Gastrocnemius medialis (tissue), 4 donors: ENCODE results near the gene WSB1. TPM values are rescaled to one million over a fixed set of nuclear protein-coding genes. Genes with fewer than 3 reads are reported as not detected.

Experiments used
- ATAC-seq, 2 donors: fragments of 150-250 bp; one replicate each; pipeline ENCODE4 v1.9.1; 2016
- DNase-seq, 2 donors: peaks; one replicate each; pipeline ENCODE4 v3.0.0-alpha.2; 2019
- H3K27ac ChIP-seq, 4 donors: fragments of 200-600 bp; sonication (generic); 1 replicate in 1 of 4; 2 replicates in 3 of 4; pipeline ENCODE4 v1.5.1; 2016 to 2018; ENCODE audit warnings: mild to moderate bottlenecking in 2 of 4, moderate library complexity in 1 of 4
- H3K27me3 ChIP-seq, 3 donors: fragments of 200-600 bp; sonication (generic) in 2 of 3; 1 replicate in 1 of 3; 2 replicates in 2 of 3; pipeline versions ENCODE4 v1.5.1 to v1.6.0; 2016 to 2019; ENCODE audit warnings: mild to moderate bottlenecking in 1 of 3, moderate library complexity in 1 of 3
- H3K36me3 ChIP-seq, 2 donors: fragments of 200-600 bp; sonication (generic) in 1 of 2; one replicate each; pipeline ENCODE4 v1.5.1; 2017 to 2018
- H3K4me1 ChIP-seq, 2 donors: fragments of 200-600 bp; sonication (generic) in 1 of 2; one replicate each; pipeline ENCODE4 v1.5.1; 2016 to 2017; ENCODE audit warnings: mild to moderate bottlenecking in 2 of 2
- H3K4me3 ChIP-seq, 4 donors: fragments of 200-600 bp; sonication (generic) in 3 of 4; 1 replicate in 1 of 4; 2 replicates in 3 of 4; pipeline ENCODE4 v1.5.1; 2016 to 2019; ENCODE audit warnings: mild to moderate bottlenecking in 2 of 4
- H3K9me3 ChIP-seq, 3 donors: fragments of 200-600 bp; sonication (generic) in 2 of 3; 1 replicate in 1 of 3; 2 replicates in 2 of 3; pipeline ENCODE4 v1.5.1; 2016 to 2019
- POLR2A ChIP-seq, 2 donors: fragments of 450-650 bp; IDR thresholded peaks; one replicate each; pipeline ENCODE4 v1.6.1; 2017; ENCODE audit warnings: antibody characterized with exemption in 2 of 2, mild to moderate bottlenecking in 2 of 2, moderate library complexity in 2 of 2
- in situ Hi-C, 4 donors: fragments of 200-750 bp; cut with MboI; loops; one replicate each; pipeline versions ENCODE4 v1.15.0 to v1.8.0; 2017; ENCODE audit warnings: low sequenced_read_pairs in 4 of 4
- intact Hi-C: fragments of 100-400 bp; cut with DNase I; formaldehyde crosslinking; loops from one replicate; pipeline ENCODE4 v1.15.1; 2023; ENCODE audit warnings: low total_unique reads
- total RNA-seq, 4 donors: library from RNA; depleted of rRNA; stranded (reverse); fragments of >200 nt; gene quantifications; one replicate each; pipeline versions ENCODE4 v1.1.0 to v1.2.3, GENCODE V29; 2016
- TF ChIP-seq, protein P1 (sequence below), 5 experiments: fragments of 450-650 bp in 3 of 5; fragments of 200-600 bp in 2 of 5; sonication (generic) in 2 of 5; IDR thresholded peaks in 4 of 5; conservative IDR thresholded peaks in 1 of 5; 1 replicate in 4 of 5; 2 replicates in 1 of 5; pipeline ENCODE4 v1.5.1; 2016 to 2019; ENCODE audit warnings: antibody characterized with exemption in 5 of 5, mild to moderate bottlenecking in 3 of 5, moderate library complexity in 3 of 5

WSB1 gene
- total RNA-seq, 4 donors from 2014 or later, result 15.8 to 48.1 (median 20.4) TPM

GRCh38 chr17:27340575-27340974, 46.7 kb downstream of the WSB1 start:
- TF ChIP-seq, protein P1, sequence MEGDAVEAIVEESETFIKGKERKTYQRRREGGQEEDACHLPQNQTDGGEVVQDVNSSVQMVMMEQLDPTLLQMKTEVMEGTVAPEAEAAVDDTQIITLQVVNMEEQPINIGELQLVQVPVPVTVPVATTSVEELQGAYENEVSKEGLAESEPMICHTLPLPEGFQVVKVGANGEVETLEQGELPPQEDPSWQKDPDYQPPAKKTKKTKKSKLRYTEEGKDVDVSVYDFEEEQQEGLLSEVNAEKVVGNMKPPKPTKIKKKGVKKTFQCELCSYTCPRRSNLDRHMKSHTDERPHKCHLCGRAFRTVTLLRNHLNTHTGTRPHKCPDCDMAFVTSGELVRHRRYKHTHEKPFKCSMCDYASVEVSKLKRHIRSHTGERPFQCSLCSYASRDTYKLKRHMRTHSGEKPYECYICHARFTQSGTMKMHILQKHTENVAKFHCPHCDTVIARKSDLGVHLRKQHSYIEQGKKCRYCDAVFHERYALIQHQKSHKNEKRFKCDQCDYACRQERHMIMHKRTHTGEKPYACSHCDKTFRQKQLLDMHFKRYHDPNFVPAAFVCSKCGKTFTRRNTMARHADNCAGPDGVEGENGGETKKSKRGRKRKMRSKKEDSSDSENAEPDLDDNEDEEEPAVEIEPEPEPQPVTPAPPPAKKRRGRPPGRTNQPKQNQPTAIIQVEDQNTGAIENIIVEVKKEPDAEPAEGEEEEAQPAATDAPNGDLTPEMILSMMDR (IDR thresholded peaks at IDR 0.05 in 4 of 5, conservative IDR thresholded peaks at IDR 0.05 in 1 of 5), result no peak
- TF ChIP-seq POLR2A (IDR thresholded peaks at IDR 0.05), result no peak
- no peaks in the 10 kb centered on the region for H3K9me3 ChIP-seq
- H3K4me1 ChIP-seq, result peaks cover 8 to 10% of the 10 kb centered on the region in 2 donors
- H3K27me3 ChIP-seq, result no peaks in the 10 kb centered on the region
- ATAC-seq, result no peak
- no peak for DNase-seq
- in situ Hi-C loops (no loop called here), intact Hi-C loops (no loop called here)
- H3K4me3 ChIP-seq, result no peak overlapping the region
- H3K27ac ChIP-seq, result no peak overlapping the region
- H3K36me3 ChIP-seq, result no peaks in the 10 kb centered on the region

DNA sequence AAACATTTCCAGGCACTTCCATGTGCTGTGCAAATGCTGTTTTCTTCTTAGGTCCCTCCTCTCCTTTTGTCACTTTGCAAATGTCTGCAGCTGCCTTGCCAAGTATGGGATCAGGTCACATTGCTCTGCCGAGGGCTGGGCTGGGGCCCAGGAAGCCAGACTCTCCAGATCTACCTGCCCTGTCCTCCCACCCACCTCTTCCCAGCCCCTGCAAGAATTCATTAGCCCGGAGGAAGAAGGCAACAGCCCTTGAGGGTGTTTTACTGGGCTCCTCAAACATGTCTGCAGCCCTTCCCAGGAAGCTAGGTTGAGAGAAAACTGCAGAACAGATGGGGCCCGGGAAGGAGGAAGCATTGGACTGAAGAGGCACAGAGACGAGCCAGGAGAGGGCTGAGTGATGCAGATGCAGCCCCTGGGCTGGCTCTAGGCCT, 47.1 kb downstream of the WSB1 start:
- no peaks in the 10 kb centered on the region for H3K9me3 ChIP-seq
- intact Hi-C loops, result no loop called here
- in situ Hi-C loops, result no loop called here
- TF ChIP-seq, protein P1 (IDR thresholded peaks at IDR 0.05 in 4 of 5, conservative IDR thresholded peaks at IDR 0.05 in 1 of 5), result no peak
- no peak overlapping the region for H3K27ac ChIP-seq
- H3K36me3 ChIP-seq, result no peaks in the 10 kb centered on the region
- H3K4me3 ChIP-seq, result no peak overlapping the region
- DNase-seq, result no peak
- peak; percentile 41 to 47 for ATAC-seq
- H3K27me3 ChIP-seq, result no peaks in the 10 kb centered on the region
- peaks cover 8 to 10% of the 10 kb centered on the region in 2 donors for H3K4me1 ChIP-seq

GRCh38 chr17:27342059-27342458, 48.1 kb downstream of the WSB1 start:
- no peak overlapping the region for H3K4me3 ChIP-seq
- peaks cover 8 to 10% of the 10 kb centered on the region in 2 donors for H3K4me1 ChIP-seq
- no peaks in the 10 kb centered on the region for H3K27me3 ChIP-seq
- no peaks in the 10 kb centered on the region for H3K36me3 ChIP-seq
- H3K27ac ChIP-seq, result no peak overlapping the region
- ATAC-seq, result no peak
- H3K9me3 ChIP-seq, result no peaks in the 10 kb centered on the region
- intact Hi-C loops (no loop called here), in situ Hi-C loops (no loop called here)
- TF ChIP-seq, protein P1 (IDR thresholded peaks at IDR 0.05 in 4 of 5, conservative IDR thresholded peaks at IDR 0.05 in 1 of 5), result no peak
- no peak for TF ChIP-seq POLR2A (IDR thresholded peaks at IDR 0.05)
- DNase-seq, result no peak

- Histone ChIP-seq H3K27me3 (no peaks in the 10 kb centered on the region), H3K9me3 (no peaks in the 10 kb centered on the region), H3K4me1 (peaks cover 8 to 11% of the 10 kb centered on the region in 2 donors), H3K27ac (no peak overlapping the region), H3K4me3 (no peak overlapping the region), H3K36me3 (no peaks in the 10 kb centered on the region)
- intact Hi-C loops (no loop called here), in situ Hi-C loops (no loop called here)
- DNase-seq (no peak), ATAC-seq (no peak)
- TF ChIP-seq POLR2A (IDR thresholded peaks at IDR 0.05), result no peak
- TF ChIP-seq, protein P1 (IDR thresholded peaks at IDR 0.05 in 4 of 5, conservative IDR thresholded peaks at IDR 0.05 in 1 of 5), result no peak
These were observed 49.4 kb downstream of the WSB1 start for GRCh38 chr17:27343294-27343693.

DNA sequence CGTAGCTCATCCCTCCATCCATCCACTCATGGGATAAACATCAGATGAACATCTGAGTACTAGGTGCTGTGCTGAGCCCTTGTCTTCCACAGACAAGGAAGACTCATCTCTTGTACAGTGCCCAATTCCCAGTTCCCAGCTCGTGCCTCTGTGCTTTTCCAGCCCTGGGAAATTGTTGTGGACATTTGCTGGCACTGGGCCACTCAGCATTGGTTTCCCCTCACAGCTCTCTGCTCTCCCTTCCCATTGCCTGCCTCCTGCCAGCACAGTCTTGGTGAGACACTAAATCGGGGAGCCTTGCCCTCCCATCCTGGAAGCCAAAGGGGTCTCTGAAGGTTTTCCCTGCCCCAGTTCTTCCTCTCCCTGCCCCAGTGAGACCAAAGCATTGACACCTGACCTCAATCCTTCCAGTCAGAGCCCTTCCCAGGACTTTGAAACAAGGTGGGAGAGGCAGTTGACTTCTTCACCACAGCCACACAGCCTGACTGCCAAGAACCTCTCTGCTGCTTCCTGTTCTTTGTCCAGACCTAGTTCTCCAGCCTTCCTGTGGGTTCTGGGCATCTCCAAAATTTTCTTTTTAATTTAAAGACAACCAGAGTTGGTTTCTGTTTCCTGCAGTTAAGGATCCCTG, 50.2 kb downstream of the WSB1 start:
- in situ Hi-C loops (no loop called here), intact Hi-C loops (no loop called here)
- no peaks in the 10 kb centered on the region for H3K36me3 ChIP-seq
- H3K4me3 ChIP-seq, result no peak overlapping the region
- H3K27ac ChIP-seq, result peak overlapping the region in 2 of 4 donors; percentile 2 to 33
- peaks cover 8 to 16% of the 10 kb centered on the region in 2 donors for H3K4me1 ChIP-seq
- no peaks in the 10 kb centered on the region for H3K9me3 ChIP-seq
- TF ChIP-seq POLR2A (IDR thresholded peaks at IDR 0.05), result no peak
- TF ChIP-seq, protein P1 (IDR thresholded peaks at IDR 0.05 in 4 of 5, conservative IDR thresholded peaks at IDR 0.05 in 1 of 5), result no peak
- no peak for DNase-seq
- ATAC-seq, result no peak
- no peaks in the 10 kb centered on the region for H3K27me3 ChIP-seq
